K562 (cell line): ENCODE measurements around the gene FOXK2. TPM values are rescaled to one million over a fixed set of nuclear protein-coding genes. Genes with fewer than 3 reads are reported as not detected.
A peak's percentile ranks its signal among the peaks of the same experiment; 100 is the strongest.

Experiments
- CTBP1 ChIP-seq: fragments of 450-650 bp; IDR thresholded peaks from 2 replicates; pipeline ENCODE4 v1.6.1; 2016; ENCODE audit warnings: borderline replicate concordance
- GABPB1 ChIP-seq: sonication (generic); formaldehyde crosslinking; IDR thresholded peaks from 2 replicates; pipeline ENCODE4 v1.8.0; 2022; ENCODE audit warnings: mild to moderate bottlenecking, missing genetic modification reagents
- HNRNPUL1 ChIP-seq: fragments of 200-400 bp; formaldehyde crosslinking; IDR thresholded peaks from 2 replicates; pipeline ENCODE4 v1.6.1; 2017; ENCODE audit warnings: low read length
- IFI16 ChIP-seq: fragments of 250-450 bp; sonication (Bioruptor Pico); IDR thresholded peaks from 2 replicates; pipeline ENCODE4 v2.1.2; 2022; ENCODE audit warnings: mild to moderate bottlenecking, inconsistent platforms
- KLF13 ChIP-seq: fragments of 450-650 bp; IDR thresholded peaks from 2 replicates; pipeline ENCODE4 v1.6.1; 2016; ENCODE audit warnings: missing genetic modification characterization, low read depth, mild to moderate bottlenecking, missing compliant biosample characterization, moderate library complexity, borderline replicate concordance
- NELFE ChIP-seq: IDR thresholded peaks from 2 replicates; pipeline ENCODE4 v1.6.1; 2011; ENCODE audit warnings: mild to moderate bottlenecking; ENCODE audit not compliant: insufficient read depth, insufficient read length
- NR3C1 ChIP-seq: sonication (generic); formaldehyde crosslinking; IDR thresholded peaks from 2 replicates; pipeline ENCODE4 v1.8.1; 2022; ENCODE audit warnings: missing genetic modification reagents
- PCBP1 ChIP-seq: fragments of 200-400 bp; formaldehyde crosslinking; IDR thresholded peaks from 2 replicates; pipeline ENCODE4 v1.6.1; 2018; ENCODE audit warnings: mild to moderate bottlenecking, low read depth, low read length; ENCODE audit not compliant: poor library complexity, severe bottlenecking
- RBM34 ChIP-seq: fragments of 200-400 bp; formaldehyde crosslinking; IDR thresholded peaks from 2 replicates; pipeline ENCODE4 v1.6.1; 2018; ENCODE audit warnings: low read length, borderline replicate concordance; ENCODE audit not compliant: insufficient read depth
- RCOR1 ChIP-seq, 2 experiments: IDR thresholded peaks; 2 replicates each; pipeline ENCODE4 v1.6.1; 2012; ENCODE audit warnings: low read depth in 2 of 2, low read length in 2 of 2, borderline replicate concordance in 1 of 2, improper control_type of control experiment in 1 of 2
- ZKSCAN8 ChIP-seq: fragments of 200-800 bp; sonication (Bioruptor generic); IDR thresholded peaks from 2 replicates; pipeline ENCODE4 v1.6.1; 2016; ENCODE audit warnings: missing genetic modification characterization, missing compliant biosample characterization
- ZNF263 ChIP-seq: sonication (generic); formaldehyde crosslinking; IDR thresholded peaks from 2 replicates; pipeline ENCODE4 v1.8.0; 2022; ENCODE audit warnings: mild to moderate bottlenecking, missing genetic modification reagents, borderline replicate concordance
- polyA plus RNA-seq, 8 experiments: library from polyadenylated mRNA; depleted of rRNA in 4 of 8; stranded (reverse) in 5 of 8; unstranded in 3 of 8; fragments of >200 nt; fragmentation: Nextera tagmentation in 2 of 8; fragmentation: Illumina TruSeq in 1 of 8; extraction: Ambion mirVana in 2 of 8; extraction: Trizol in 1 of 8; gene quantifications; 2 replicates each; pipeline versions ENCODE4 v1.2.1 to v1.2.3, GENCODE V29; 2011 to 2014; ENCODE audit warnings: inconsistent platforms in 1 of 8, missing spikeins in 1 of 8
- total RNA-seq, 7 experiments: library from RNA; depleted of rRNA in 6 of 7; stranded (reverse); fragments of >200 nt in 6 of 7; fragmentation: Illumina TruSeq in 2 of 7; extraction: Trizol in 2 of 7; gene quantifications; 2 replicates each; pipeline versions ENCODE4 v1.2.1 to v1.2.3, GENCODE V29; 2011 to 2021; ENCODE audit warnings: low replicate concordance in 1 of 7
- TF ChIP-seq, protein P1 (sequence below), 3 experiments: IDR thresholded peaks in 2 of 3; conservative IDR thresholded peaks in 1 of 3; 2 replicates each; pipeline ENCODE4 v1.5.1; 2011 to 2012; ENCODE audit warnings: low read length in 3 of 3, mild to moderate bottlenecking in 3 of 3, control low read depth in 2 of 3, improper control_type of control experiment in 1 of 3, inconsistent platforms in 1 of 3, low read depth in 1 of 3, mixed read lengths in 1 of 3, moderate library complexity in 1 of 3; ENCODE audit not compliant: insufficient read depth in 2 of 3
- TF ChIP-seq, protein P2 (sequence below): sonication (generic); formaldehyde crosslinking; IDR thresholded peaks from 2 replicates; pipeline ENCODE4 v1.8.0; 2022; ENCODE audit warnings: mild to moderate bottlenecking, missing genetic modification reagents, borderline replicate concordance
- TF ChIP-seq, protein P3 (sequence below), 2 experiments: fragments of 450-650 bp; IDR thresholded peaks; 2 replicates each; pipeline ENCODE4 v1.6.1; 2016; ENCODE audit warnings: mild to moderate bottlenecking in 2 of 2, borderline replicate concordance in 1 of 2, low read depth in 1 of 2, moderate library complexity in 1 of 2

The FOXK2 gene
- total and polyA plus RNA-seq, 9 of the 15 experiments (the other 6 are each of a cell fraction or from before 2014, with no cell fraction given) = 3.0 to 86.0 (median 44.1) TPM

DNA sequence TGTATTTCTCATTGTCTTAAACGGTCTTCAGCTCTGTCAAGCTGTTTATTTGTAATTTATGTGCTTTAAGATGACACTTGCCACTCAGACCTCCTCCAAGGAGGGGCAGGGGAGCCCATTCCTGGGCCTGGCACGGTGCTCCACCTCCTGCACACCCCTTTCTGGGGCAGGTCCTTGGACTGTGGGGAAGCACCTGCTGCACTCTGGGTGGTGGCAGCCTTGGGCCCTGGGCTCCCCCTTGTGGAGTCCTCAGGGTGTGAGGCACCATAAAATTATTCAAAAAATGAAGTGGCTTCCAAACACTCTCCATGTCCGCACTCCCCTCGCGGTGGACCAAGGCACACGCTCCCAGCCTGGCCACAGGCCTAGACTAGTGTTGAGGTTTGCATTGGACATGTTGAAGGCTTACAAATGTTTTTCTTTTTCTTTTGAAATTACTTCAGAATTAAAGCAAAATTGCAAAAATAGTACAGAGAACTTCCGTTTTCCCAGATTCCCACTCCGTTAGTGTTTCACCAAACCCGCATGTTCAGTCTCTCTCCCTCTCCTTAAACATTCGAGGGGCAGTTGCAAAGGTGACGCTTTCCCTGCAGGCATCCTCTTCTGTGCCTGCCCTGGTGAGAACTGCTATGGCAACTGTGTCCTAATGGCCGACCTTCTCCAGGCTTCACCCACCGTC lies 32.4 kb downstream of the FOXK2 start (continued):
- TF ChIP-seq, protein P1, sequence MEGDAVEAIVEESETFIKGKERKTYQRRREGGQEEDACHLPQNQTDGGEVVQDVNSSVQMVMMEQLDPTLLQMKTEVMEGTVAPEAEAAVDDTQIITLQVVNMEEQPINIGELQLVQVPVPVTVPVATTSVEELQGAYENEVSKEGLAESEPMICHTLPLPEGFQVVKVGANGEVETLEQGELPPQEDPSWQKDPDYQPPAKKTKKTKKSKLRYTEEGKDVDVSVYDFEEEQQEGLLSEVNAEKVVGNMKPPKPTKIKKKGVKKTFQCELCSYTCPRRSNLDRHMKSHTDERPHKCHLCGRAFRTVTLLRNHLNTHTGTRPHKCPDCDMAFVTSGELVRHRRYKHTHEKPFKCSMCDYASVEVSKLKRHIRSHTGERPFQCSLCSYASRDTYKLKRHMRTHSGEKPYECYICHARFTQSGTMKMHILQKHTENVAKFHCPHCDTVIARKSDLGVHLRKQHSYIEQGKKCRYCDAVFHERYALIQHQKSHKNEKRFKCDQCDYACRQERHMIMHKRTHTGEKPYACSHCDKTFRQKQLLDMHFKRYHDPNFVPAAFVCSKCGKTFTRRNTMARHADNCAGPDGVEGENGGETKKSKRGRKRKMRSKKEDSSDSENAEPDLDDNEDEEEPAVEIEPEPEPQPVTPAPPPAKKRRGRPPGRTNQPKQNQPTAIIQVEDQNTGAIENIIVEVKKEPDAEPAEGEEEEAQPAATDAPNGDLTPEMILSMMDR (IDR thresholded peaks at IDR 0.05 in 2 of 3, conservative IDR thresholded peaks at IDR 0.05 in 1 of 3; ENCODE audit: insufficient read depth in 2 of 3, low read depth in 1 of 3, low read length in 3 of 3) = peak; percentile 82 to 85 (median 83)
- TF ChIP-seq HNRNPUL1 (no peak), ZNF263 (CRISPR knock-in tag) (no peak), GABPB1 (CRISPR knock-in tag) (no peak), KLF13 (tag) (no peak), NR3C1 (CRISPR knock-in tag) (no peak), ZKSCAN8 (no peak), CTBP1 (peak; percentile 59; the same call in 1 of the 2 replicates), IFI16 (CRISPR knock-in tag) (no peak), PCBP1 (no peak), NELFE (no peak), RCOR1 (IDR thresholded peaks at IDR 0.05; ENCODE audit: borderline replicate concordance in 1 of 2, low read depth in 2 of 2, low read length in 2 of 2) (peak in 1 of 2 experiments; percentile 78; a peak in 1 of 4 replicates), RBM34 (no peak)
- TF ChIP-seq, protein P2, sequence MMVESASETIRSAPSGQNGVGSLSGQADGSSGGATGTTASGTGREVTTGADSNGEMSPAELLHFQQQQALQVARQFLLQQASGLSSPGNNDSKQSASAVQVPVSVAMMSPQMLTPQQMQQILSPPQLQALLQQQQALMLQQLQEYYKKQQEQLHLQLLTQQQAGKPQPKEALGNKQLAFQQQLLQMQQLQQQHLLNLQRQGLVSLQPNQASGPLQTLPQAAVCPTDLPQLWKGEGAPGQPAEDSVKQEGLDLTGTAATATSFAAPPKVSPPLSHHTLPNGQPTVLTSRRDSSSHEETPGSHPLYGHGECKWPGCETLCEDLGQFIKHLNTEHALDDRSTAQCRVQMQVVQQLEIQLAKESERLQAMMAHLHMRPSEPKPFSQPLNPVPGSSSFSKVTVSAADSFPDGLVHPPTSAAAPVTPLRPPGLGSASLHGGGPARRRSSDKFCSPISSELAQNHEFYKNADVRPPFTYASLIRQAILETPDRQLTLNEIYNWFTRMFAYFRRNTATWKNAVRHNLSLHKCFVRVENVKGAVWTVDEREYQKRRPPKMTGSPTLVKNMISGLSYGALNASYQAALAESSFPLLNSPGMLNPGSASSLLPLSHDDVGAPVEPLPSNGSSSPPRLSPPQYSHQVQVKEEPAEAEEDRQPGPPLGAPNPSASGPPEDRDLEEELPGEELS (CRISPR knock-in tag) = no peak
- TF ChIP-seq, protein P3, sequence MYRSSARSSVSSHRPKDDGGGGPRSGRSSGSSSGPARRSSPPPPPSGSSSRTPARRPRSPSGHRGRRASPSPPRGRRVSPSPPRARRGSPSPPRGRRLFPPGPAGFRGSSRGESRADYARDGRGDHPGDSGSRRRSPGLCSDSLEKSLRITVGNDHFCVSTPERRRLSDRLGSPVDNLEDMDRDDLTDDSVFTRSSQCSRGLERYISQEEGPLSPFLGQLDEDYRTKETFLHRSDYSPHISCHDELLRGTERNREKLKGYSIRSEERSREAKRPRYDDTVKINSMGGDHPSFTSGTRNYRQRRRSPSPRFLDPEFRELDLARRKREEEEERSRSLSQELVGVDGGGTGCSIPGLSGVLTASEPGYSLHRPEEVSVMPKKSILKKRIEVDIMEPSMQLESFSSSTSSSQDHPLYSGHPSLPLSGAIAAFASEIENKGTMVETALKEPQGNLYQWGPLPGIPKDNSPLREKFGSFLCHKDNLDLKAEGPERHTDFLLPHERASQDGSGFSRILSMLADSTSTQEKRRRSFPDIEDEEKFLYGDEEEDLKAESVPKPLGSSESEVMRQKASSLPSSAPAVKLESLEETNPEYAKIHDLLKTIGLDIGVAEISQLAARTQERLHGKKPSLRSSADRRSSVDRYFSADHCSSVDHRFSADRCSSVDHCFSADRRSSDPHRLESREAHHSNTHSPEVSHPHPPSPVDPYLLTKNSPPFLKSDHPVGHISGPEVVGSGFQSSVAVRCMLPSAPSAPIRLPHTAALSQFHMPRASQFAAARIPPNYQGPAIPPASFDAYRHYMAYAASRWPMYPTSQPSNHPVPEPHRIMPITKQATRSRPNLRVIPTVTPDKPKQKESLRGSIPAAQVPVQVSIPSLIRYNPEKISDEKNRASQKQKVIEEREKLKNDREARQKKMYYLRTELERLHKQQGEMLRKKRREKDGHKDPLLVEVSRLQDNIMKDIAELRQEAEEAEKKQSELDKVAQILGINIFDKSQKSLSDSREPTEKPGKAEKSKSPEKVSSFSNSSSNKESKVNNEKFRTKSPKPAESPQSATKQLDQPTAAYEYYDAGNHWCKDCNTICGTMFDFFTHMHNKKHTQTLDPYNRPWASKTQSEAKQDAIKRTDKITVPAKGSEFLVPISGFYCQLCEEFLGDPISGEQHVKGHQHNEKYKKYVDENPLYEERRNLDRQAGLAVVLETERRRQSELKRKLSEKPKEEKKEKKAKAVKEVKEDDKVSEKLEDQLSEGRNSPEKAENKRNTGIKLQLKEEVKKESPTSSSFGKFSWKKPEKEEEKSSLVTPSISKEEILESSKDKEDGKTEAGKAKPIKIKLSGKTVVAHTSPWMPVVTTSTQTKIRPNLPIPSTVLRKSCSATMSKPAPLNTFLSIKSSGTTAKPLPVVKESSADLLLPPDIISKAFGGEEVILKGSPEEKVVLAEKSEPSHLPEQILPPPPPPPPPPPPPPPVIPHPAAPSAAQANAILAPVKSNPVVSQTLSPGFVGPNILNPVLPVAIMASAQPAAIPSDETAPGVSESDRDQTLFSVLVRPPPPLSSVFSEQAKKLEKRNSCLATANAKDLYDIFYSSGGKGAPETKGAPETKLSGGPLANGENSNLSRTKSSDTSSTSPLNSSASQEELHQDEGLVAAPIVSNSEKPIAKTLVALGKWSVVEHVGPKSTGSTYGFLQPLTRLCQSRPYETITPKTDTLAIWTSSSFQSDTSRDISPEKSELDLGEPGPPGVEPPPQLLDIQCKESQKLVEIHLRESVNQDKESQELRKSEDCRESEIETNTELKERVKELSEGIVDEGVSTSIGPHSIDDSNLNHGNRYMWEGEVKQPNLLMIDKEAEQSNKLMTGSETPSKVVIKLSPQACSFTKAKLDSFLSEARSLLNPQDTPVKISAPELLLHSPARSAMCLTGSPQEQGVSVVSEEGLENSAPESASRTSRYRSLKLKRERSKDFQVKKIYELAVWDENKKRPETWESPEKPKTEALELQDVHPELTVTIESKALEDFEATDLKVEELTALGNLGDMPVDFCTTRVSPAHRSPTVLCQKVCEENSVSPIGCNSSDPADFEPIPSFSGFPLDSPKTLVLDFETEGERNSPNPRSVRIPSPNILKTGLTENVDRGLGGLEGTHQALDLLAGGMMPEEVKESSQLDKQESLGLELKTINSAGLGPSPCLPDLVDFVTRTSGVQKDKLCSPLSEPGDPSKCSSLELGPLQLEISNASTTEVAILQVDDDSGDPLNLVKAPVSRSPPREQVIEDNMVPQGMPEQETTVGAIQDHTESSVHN (IDR thresholded peaks at IDR 0.05; ENCODE audit: borderline replicate concordance in 1 of 2, low read depth in 1 of 2) = no peak
